Measurements from ENCODE around the gene EPHB2.

DNA sequence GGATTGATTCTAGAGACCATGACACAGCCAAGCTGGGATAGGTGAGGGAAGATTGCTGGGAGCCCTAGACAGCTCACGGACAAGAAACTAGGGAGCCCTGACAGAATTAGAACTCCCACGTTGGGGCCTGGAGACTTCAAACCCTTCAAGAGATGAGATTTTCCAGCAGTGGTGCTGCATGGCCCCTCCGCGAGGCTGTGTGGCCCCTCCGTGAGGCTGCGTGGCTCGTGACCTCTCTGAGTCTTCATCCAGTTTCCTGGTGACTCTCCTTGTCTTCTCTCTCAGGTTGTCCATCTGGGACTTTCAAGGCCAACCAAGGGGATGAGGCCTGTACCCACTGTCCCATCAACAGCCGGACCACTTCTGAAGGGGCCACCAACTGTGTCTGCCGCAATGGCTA is 152.1 kb downstream of the EPHB2 start:
- TF ChIP-seq, protein P1, sequence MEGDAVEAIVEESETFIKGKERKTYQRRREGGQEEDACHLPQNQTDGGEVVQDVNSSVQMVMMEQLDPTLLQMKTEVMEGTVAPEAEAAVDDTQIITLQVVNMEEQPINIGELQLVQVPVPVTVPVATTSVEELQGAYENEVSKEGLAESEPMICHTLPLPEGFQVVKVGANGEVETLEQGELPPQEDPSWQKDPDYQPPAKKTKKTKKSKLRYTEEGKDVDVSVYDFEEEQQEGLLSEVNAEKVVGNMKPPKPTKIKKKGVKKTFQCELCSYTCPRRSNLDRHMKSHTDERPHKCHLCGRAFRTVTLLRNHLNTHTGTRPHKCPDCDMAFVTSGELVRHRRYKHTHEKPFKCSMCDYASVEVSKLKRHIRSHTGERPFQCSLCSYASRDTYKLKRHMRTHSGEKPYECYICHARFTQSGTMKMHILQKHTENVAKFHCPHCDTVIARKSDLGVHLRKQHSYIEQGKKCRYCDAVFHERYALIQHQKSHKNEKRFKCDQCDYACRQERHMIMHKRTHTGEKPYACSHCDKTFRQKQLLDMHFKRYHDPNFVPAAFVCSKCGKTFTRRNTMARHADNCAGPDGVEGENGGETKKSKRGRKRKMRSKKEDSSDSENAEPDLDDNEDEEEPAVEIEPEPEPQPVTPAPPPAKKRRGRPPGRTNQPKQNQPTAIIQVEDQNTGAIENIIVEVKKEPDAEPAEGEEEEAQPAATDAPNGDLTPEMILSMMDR (IDR thresholded peaks at IDR 0.05), result no peak
- no peak for TF ChIP-seq EP300 (IDR thresholded peaks at IDR 0.05)
- TF ChIP-seq POLR2AphosphoS5 (IDR thresholded peaks at IDR 0.05), result no peak

Measured in suprapubic skin (tissue), 4 donors.